PC-9 (cell line): Measurements from ENCODE around the gene GGTA1.

Experiments
- CTCF ChIP-seq: fragments of 200-600 bp; sonication (generic); conservative IDR thresholded peaks from 2 replicates; pipeline ENCODE4 v1.6.1; 2017; ENCODE audit warnings: mixed run types, antibody characterized with exemption, mild to moderate bottlenecking, moderate library complexity
- EZH2 ChIP-seq: fragments of 200-600 bp; sonication (generic); IDR thresholded peaks from 2 replicates; pipeline ENCODE4 v1.8.0; 2017; ENCODE audit warnings: antibody characterized with exemption, low read depth

GRCh38 chr9:121447321-121447834 lies 52.3 kb downstream of the GGTA1 start:
- no peak for TF ChIP-seq CTCF
- TF ChIP-seq EZH2, result no peak
